B cell (primary cell): ENCODE results near the gene PKNOX2. TPM values are rescaled to one million over a fixed set of nuclear protein-coding genes. Genes with fewer than 3 reads are reported as not detected.

ENCODE experiments used
- ATAC-seq: fragments of 200-7000 bp; cut with Tn5 transposase; one replicate; pipeline ENCODE4 v1.10.0; 2021; ENCODE audit warnings: low read depth, mild to moderate bottlenecking, moderate number of reproducible peaks, moderate library complexity
- CTCF ChIA-PET: fragments of 350-600 bp; sonication (Branson Sonifier 250); formaldehyde crosslinking; loops from one replicate; lab custom pipeline; 2021; ENCODE audit warnings: antibody characterized with exemption, inconsistent platforms; lab: Charles Lee
- POLR2A ChIA-PET: fragments of 350-600 bp; sonication (Branson Sonifier 250); formaldehyde crosslinking; loops from one replicate; lab custom pipeline; 2021; ENCODE audit warnings: antibody characterized with exemption; lab: Charles Lee
- DNase-seq: peaks from one replicate; pipeline ENCODE4 v3.0.0; 2013
- H2AFZ ChIP-seq: 2 replicates; pipeline ENCODE4 v1.6.1; 2012; ENCODE audit warnings: mild to moderate bottlenecking, low read depth, low read length; ENCODE audit not compliant: insufficient read depth, poor library complexity, severe bottlenecking
- H3K27ac ChIP-seq, 2 donors: 1 replicate in 1 of 2; 2 replicates in 1 of 2; pipeline ENCODE4 v1.5.1; 2012 to 2013; ENCODE audit warnings: low read length in 2 of 2, mild to moderate bottlenecking in 2 of 2, moderate library complexity in 1 of 2
- H3K27me3 ChIP-seq, 4 experiments: fragments of 200-600 bp in 1 of 4; sonication (generic) in 1 of 4; replicated peaks in 1 of 4; 1 replicate in 2 of 4; 2 replicates in 2 of 4; pipeline versions ENCODE4 v1.6.1 to v1.7.0; 2013 to 2016; ENCODE audit warnings: low read length in 3 of 4, mild to moderate bottlenecking in 2 of 4, mixed read lengths in 1 of 4, moderate library complexity in 1 of 4; ENCODE audit not compliant: insufficient read depth in 4 of 4, control insufficient read depth in 3 of 4; ENCODE audit errors: control extremely low read depth in 1 of 4
- H3K36me3 ChIP-seq, 2 experiments: replicated peaks in 1 of 2; 1 replicate in 1 of 2; 2 replicates in 1 of 2; pipeline versions ENCODE4 v1.6.1 to v1.7.1; 2013; ENCODE audit warnings: low read length in 1 of 2; ENCODE audit not compliant: insufficient read depth in 2 of 2, control insufficient read depth in 1 of 2; ENCODE audit errors: control extremely low read depth in 1 of 2, extremely low read depth in 1 of 2
- H3K4me1 ChIP-seq, 2 donors: fragments of 200-600 bp in 1 of 2; sonication (generic) in 1 of 2; 1 replicate in 1 of 2; 2 replicates in 1 of 2; pipeline versions ENCODE4 v1.5.1 to v1.6.1; 2013 to 2017; ENCODE audit warnings: low read length in 2 of 2; ENCODE audit not compliant: control insufficient read depth in 2 of 2, insufficient read depth in 2 of 2
- H3K4me2 ChIP-seq: replicated peaks from 2 replicates; pipeline ENCODE3; 2012; ENCODE audit warnings: mild to moderate bottlenecking, low read depth, low read length; ENCODE audit not compliant: poor library complexity, severe bottlenecking
- H3K4me3 ChIP-seq, 5 experiments: fragments of 200-600 bp in 1 of 5; sonication (generic) in 1 of 5; 1 replicate in 3 of 5; 2 replicates in 2 of 5; pipeline versions ENCODE4 v1.5.1 to v1.7.0; 2011 to 2016; ENCODE audit warnings: low read length in 4 of 5, mild to moderate bottlenecking in 4 of 5, low read depth in 2 of 5, control low read depth in 1 of 5, moderate library complexity in 1 of 5; ENCODE audit not compliant: insufficient read depth in 1 of 5; ENCODE audit errors: control extremely low read depth in 1 of 5, extremely low read depth in 1 of 5
- H3K79me2 ChIP-seq: fragments of 200-600 bp; sonication (generic); one replicate; pipeline ENCODE4 v1.6.0; 2016; ENCODE audit warnings: low read length; ENCODE audit not compliant: control insufficient read depth, insufficient read depth
- H3K9ac ChIP-seq: fragments of 200-600 bp; sonication (generic); 2 replicates; pipeline ENCODE4 v1.6.1; 2017; ENCODE audit warnings: mild to moderate bottlenecking, low read length, moderate library complexity
- H3K9me3 ChIP-seq, 3 donors: one replicate each; pipeline versions ENCODE4 v1.6.1 to v1.7.1; 2013; ENCODE audit warnings: low read length in 2 of 3; ENCODE audit not compliant: control insufficient read depth in 2 of 3, insufficient read depth in 1 of 3; ENCODE audit errors: control extremely low read depth in 1 of 3
- H4K20me1 ChIP-seq: 2 replicates; pipeline ENCODE4 v1.6.0; 2012; ENCODE audit warnings: mild to moderate bottlenecking, low read length; ENCODE audit not compliant: insufficient read depth, control insufficient read depth, poor library complexity, severe bottlenecking
- H3K27ac Mint-ChIP-seq: one replicate; pipeline ENCODE4 v1.8.0; 2021; ENCODE audit warnings: mixed read lengths
- H3K27me3 Mint-ChIP-seq: one replicate; pipeline ENCODE4 v1.8.0; 2021; ENCODE audit warnings: mixed read lengths
- H3K4me1 Mint-ChIP-seq: one replicate; pipeline ENCODE4 v1.8.0; 2021; ENCODE audit warnings: mixed read lengths
- H3K4me3 Mint-ChIP-seq: one replicate; pipeline ENCODE4 v1.8.0; 2021; ENCODE audit warnings: mixed read lengths
- H3K9me3 Mint-ChIP-seq: one replicate; pipeline ENCODE4 v1.8.0; 2022; ENCODE audit warnings: mixed read lengths; ENCODE audit not compliant: insufficient read depth
- CTCF ChIP-seq: fragments of 200-600 bp; IDR thresholded peaks from one replicate; pipeline ENCODE4 v1.8.0; 2022; ENCODE audit warnings: antibody characterized with exemption, mild to moderate bottlenecking
- EZH2 ChIP-seq: IDR thresholded peaks from 2 replicates; pipeline ENCODE4 v1.6.1; 2012; ENCODE audit warnings: borderline replicate concordance, low read depth, mild to moderate bottlenecking, moderate library complexity, low read length; ENCODE audit not compliant: insufficient read depth, poor library complexity, severe bottlenecking
- WGBS: methylation state at CpG from one replicate; pipeline ENCODE4 v1.1.5; 2013; ENCODE audit warnings: missing lambda C conversion rate; ENCODE audit not compliant: insufficient coverage; 5-methylcytosine and 5-hydroxymethylcytosine counted together
- intact Hi-C: fragments of 100-400 bp; cut with micrococcal nuclease; formaldehyde crosslinking; loops from one replicate; pipeline ENCODE4 v1.10.0; 2022
- polyA plus RNA-seq: library from polyadenylated mRNA; depleted of rRNA; stranded (reverse); fragments of >200 nt; gene quantifications from 2 replicates; pipeline ENCODE4 v1.2.3, GENCODE V29; 2012
- total RNA-seq, 2 donors: library from RNA; stranded (reverse); fragments of 120-200 nt in 1 of 2; gene quantifications; 1 replicate in 1 of 2; 2 replicates in 1 of 2; pipeline versions ENCODE4 v1.2.3 to v1.2.4, GENCODE V29; 2013 to 2022

The PKNOX2 gene
- total and polyA plus RNA-seq, 2 donors (not counting 1 experiment from before 2014, with no cell fraction given), result not detected

GRCh38 chr11:125165843-125166763, 1.6 kb downstream of the PKNOX2 start:
- intact Hi-C loops, result no loop called here
- H3K36me3 ChIP-seq, result no peaks in the 10 kb centered on the region
- ChIA-PET POLR2A (no interaction called here), CTCF (interaction anchor here (1.2 kb wide), 1 partner anchor 16 kb away, joined by 3 read pairs; no protein-coding TSS in a partner anchor)
- H3K27ac ChIP-seq, result no peak overlapping the region
- Mint-ChIP-seq H3K4me3 (peak overlapping the region; percentile 91), H3K27me3 (peaks cover 80% of the 10 kb centered on the region), H3K9me3 (no peaks in the 10 kb centered on the region), H3K4me1 (peaks cover 22% of the 10 kb centered on the region), H3K27ac (no peak overlapping the region)
- H3K9me3 ChIP-seq, result peaks cover 0 to 13% (median 0%) of the 10 kb centered on the region in 3 donors
- H3K4me1 ChIP-seq, result peaks cover 22 to 23% of the 10 kb centered on the region in 2 donors
- peaks cover 3 to 59% (median 43%) of the 10 kb centered on the region in 4 experiments for H3K27me3 ChIP-seq
- H3K79me2 ChIP-seq, result no peaks in the 10 kb centered on the region
- H3K4me2 ChIP-seq, result peak overlapping the region; percentile 96
- ATAC-seq, result no peak
- peak overlapping the region; percentile 64 for H3K9ac ChIP-seq
- peak; percentile 94 for TF ChIP-seq EZH2
- no peak for TF ChIP-seq CTCF
- H4K20me1 ChIP-seq, result no peaks in the 10 kb centered on the region
- DNase-seq, result peak; percentile 45
- WGBS, result 5% methylated on average over 66 of the region's 66 CpGs
- peak overlapping the region; percentile 64 for H2AFZ ChIP-seq
- peak overlapping the region in 4 of 5 experiments; percentile 32 to 57 (median 53) for H3K4me3 ChIP-seq
